HepG2 (cell line): ENCODE data around the gene SLC66A3.

Experiments used
- DR1 ChIP-seq: sonication (generic); formaldehyde crosslinking; IDR thresholded peaks from 2 replicates; pipeline ENCODE4 v1.8.0; 2021; ENCODE audit warnings: mild to moderate bottlenecking, missing genetic modification reagents, inconsistent platforms
- MIER2 ChIP-seq: IDR thresholded peaks from 2 replicates; pipeline ENCODE4 v1.6.1; 2016; ENCODE audit warnings: missing biosample characterization, missing genetic modification reagents
- MYC ChIP-seq: sonication (generic); formaldehyde crosslinking; IDR thresholded peaks from 2 replicates; pipeline ENCODE4 v1.9.0; 2021; ENCODE audit warnings: missing genetic modification reagents, borderline replicate concordance
- SRSF1 ChIP-seq: fragments of 200-400 bp; formaldehyde crosslinking; optimal IDR thresholded peaks from 2 replicates; pipeline ENCODE3; 2017; ENCODE audit warnings: mild to moderate bottlenecking, low read depth, low read length, moderate library complexity
- TBL1XR1 ChIP-seq: fragments of 150-350 bp; IDR thresholded peaks from 2 replicates; pipeline ENCODE4 v1.6.1; 2014; ENCODE audit warnings: borderline replicate concordance, low read length; ENCODE audit not compliant: partially characterized antibody
- ZFP1 ChIP-seq: IDR thresholded peaks from 2 replicates; pipeline ENCODE4 v1.6.1; 2016
- ZMYM3 ChIP-seq: sonication (generic); formaldehyde crosslinking; IDR thresholded peaks from 2 replicates; pipeline ENCODE4 v1.5.1; 2020; ENCODE audit warnings: mild to moderate bottlenecking, missing genetic modification reagents
- ZNF24 ChIP-seq: fragments of 450-650 bp; IDR thresholded peaks from 2 replicates; pipeline ENCODE4 v1.6.1; 2017; ENCODE audit warnings: antibody characterized with exemption, mild to moderate bottlenecking
- ZNF251 ChIP-seq: sonication (generic); formaldehyde crosslinking; IDR thresholded peaks from 2 replicates; pipeline ENCODE4 v1.9.0; 2021; ENCODE audit warnings: mild to moderate bottlenecking, missing genetic modification reagents
- ZNF430 ChIP-seq: sonication (generic); formaldehyde crosslinking; IDR thresholded peaks from 2 replicates; pipeline ENCODE4 v1.9.0; 2021; ENCODE audit warnings: mild to moderate bottlenecking, missing genetic modification reagents
- ZNF607 ChIP-seq: sonication (generic); formaldehyde crosslinking; IDR thresholded peaks from 2 replicates; pipeline ENCODE4 v1.5.1; 2020; ENCODE audit warnings: missing genetic modification reagents, mild to moderate bottlenecking, borderline replicate concordance
- ZZZ3 ChIP-seq: sonication (generic); formaldehyde crosslinking; IDR thresholded peaks from 2 replicates; pipeline ENCODE4 v1.4.0; 2020; ENCODE audit warnings: missing genetic modification reagents, mild to moderate bottlenecking, borderline replicate concordance
- TF ChIP-seq, protein P1 (sequence below): sonication (generic); formaldehyde crosslinking; IDR thresholded peaks from 2 replicates; pipeline ENCODE4 v1.4.0; 2020; ENCODE audit warnings: missing genetic modification reagents, mild to moderate bottlenecking, borderline replicate concordance
- TF ChIP-seq, protein P2 (sequence below): sonication (generic); formaldehyde crosslinking; IDR thresholded peaks from 2 replicates; pipeline ENCODE4 v1.5.0; 2020; ENCODE audit warnings: mild to moderate bottlenecking, missing genetic modification reagents, moderate library complexity

- TF ChIP-seq TBL1XR1 (no peak), ZNF251 (CRISPR knock-in tag) (no peak), MYC (CRISPR knock-in tag) (no peak), ZFP1 (CRISPR knock-in tag) (no peak), ZZZ3 (no peak), ZMYM3 (no peak), ZNF430 (CRISPR knock-in tag) (no peak), ZNF24 (no peak), DR1 (CRISPR knock-in tag) (no peak), ZNF607 (CRISPR knock-in tag) (no peak), MIER2 (CRISPR knock-in tag) (no peak), SRSF1 (no peak)
- TF ChIP-seq, protein P1, sequence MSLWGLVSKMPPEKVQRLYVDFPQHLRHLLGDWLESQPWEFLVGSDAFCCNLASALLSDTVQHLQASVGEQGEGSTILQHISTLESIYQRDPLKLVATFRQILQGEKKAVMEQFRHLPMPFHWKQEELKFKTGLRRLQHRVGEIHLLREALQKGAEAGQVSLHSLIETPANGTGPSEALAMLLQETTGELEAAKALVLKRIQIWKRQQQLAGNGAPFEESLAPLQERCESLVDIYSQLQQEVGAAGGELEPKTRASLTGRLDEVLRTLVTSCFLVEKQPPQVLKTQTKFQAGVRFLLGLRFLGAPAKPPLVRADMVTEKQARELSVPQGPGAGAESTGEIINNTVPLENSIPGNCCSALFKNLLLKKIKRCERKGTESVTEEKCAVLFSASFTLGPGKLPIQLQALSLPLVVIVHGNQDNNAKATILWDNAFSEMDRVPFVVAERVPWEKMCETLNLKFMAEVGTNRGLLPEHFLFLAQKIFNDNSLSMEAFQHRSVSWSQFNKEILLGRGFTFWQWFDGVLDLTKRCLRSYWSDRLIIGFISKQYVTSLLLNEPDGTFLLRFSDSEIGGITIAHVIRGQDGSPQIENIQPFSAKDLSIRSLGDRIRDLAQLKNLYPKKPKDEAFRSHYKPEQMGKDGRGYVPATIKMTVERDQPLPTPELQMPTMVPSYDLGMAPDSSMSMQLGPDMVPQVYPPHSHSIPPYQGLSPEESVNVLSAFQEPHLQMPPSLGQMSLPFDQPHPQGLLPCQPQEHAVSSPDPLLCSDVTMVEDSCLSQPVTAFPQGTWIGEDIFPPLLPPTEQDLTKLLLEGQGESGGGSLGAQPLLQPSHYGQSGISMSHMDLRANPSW: no peak
- TF ChIP-seq, protein P2, sequence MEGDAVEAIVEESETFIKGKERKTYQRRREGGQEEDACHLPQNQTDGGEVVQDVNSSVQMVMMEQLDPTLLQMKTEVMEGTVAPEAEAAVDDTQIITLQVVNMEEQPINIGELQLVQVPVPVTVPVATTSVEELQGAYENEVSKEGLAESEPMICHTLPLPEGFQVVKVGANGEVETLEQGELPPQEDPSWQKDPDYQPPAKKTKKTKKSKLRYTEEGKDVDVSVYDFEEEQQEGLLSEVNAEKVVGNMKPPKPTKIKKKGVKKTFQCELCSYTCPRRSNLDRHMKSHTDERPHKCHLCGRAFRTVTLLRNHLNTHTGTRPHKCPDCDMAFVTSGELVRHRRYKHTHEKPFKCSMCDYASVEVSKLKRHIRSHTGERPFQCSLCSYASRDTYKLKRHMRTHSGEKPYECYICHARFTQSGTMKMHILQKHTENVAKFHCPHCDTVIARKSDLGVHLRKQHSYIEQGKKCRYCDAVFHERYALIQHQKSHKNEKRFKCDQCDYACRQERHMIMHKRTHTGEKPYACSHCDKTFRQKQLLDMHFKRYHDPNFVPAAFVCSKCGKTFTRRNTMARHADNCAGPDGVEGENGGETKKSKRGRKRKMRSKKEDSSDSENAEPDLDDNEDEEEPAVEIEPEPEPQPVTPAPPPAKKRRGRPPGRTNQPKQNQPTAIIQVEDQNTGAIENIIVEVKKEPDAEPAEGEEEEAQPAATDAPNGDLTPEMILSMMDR (CRISPR knock-in tag): no peak
These were observed 46.3 kb upstream of the SLC66A3 start for GRCh38 chr2:11109002-11109401.
